IPS-NIHi7 (cell line): Measurements from ENCODE around the gene HRAS.
"Not testable (repeated sequence)": the region's sequence is repeated elsewhere in the genome, so short reads cannot be mapped to it uniquely, and the experiment has no call there.

Source experiments
- DNase-seq: peaks from one replicate; pipeline ENCODE4 v3.0.0; 2012; ENCODE audit warnings: mixed read lengths; ENCODE audit errors: extremely low spot score

The HRAS gene

GRCh38 chr11:534396-535209, 773 bp downstream of the HRAS start:
- DNase-seq = peak; percentile 46

DNA sequence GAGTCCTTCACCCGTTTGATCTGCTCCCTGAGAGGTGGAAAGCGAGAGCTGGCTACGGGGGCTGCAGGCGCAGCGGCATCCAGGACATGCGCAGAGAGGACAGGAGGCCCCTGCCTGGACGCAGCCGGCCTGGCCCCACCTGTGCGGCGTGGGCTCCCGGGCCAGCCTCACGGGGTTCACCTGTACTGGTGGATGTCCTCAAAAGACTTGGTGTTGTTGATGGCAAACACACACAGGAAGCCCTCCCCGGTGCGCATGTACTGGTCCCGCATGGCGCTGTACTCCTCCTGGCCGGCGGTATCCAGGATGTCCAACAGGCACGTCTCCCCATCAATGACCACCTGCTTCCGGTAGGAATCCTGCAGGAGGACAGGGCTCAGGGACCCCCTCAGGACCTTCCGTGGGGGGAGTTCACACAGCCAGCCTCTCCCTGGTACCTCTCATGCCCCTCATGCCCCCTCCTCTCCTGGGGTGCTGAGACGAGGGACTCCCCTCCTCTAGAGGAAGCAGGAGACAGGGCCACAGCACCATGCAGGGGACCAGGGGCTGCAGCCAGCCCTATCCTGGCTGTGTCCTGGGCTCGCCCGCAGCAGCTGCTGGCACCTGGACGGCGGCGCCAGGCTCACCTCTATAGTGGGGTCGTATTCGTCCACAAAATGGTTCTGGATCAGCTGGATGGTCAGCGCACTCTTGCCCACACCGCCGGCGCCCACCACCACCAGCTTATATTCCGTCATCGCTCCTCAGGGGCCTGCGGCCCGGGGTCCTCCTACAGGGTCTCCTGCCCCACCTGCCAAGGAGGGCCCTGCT, 1.6 kb downstream of the HRAS start:
- no peak for DNase-seq

DNA sequence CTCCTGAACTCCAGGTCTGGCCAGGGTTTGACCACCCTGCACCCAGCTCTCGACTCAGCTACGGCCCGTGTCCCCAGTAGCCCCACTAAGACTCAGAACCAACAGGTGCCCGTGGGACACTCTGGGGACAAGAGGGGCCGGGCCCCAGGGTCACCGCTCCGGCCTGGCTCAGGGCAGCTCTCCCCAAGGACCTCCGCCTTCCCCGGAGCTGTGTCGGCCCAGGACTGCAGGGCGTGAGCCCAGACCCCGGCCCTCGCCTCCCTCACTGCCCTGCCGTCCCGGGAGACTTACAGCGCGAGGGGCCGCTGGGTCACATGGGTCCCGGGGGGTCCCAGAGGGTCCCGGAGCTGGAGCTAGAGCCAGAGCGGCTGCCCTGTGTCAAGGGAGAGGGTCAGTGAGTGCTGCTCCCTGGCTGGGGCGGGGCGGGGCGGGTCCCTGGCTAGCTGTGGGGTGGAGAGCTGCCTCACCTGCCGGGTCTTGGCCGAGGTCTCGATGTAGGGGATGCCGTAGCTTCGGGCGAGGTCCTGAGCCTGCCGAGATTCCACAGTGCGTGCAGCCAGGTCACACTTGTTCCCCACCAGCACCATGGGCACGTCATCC, 2.3 kb downstream of the HRAS start:
- DNase-seq = no peak

- DNase-seq = no peak
Observed at GRCh38 chr11:532527-532985, 2.8 kb downstream of the HRAS start.

DNA sequence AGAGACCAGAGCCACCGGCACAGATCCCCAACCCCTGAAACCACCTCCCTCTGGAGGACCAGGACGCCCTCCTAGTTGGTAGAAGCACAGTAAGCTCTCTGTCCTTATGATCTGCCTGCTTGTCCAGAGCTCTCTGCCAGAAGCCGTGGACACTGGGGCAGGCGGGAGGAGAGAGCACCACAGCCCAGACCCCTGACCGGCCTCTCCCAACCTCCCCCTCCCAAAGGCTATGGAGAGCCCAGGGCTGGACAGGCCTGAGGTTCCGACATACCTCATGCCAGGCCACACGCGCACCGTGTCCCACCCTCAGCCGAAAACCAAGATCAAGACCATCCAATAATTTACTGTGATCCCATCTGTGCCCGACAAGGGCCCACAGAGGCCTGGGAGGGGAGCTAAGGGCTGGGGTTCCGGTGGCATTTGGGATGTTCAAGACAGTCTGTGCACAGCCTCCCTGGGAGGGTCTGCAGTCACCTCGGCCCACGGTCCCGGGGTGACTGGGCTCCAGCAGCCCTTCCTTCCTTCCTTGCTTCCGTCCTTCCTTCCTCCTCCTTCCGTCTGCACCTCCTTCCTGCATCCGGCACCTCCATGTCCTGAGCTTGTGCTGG, 3.4 kb downstream of the HRAS start:
- no peak for DNase-seq

- no peak for DNase-seq
Observed at GRCh38 chr11:530960-531831, 4.2 kb downstream of the HRAS start.

DNA sequence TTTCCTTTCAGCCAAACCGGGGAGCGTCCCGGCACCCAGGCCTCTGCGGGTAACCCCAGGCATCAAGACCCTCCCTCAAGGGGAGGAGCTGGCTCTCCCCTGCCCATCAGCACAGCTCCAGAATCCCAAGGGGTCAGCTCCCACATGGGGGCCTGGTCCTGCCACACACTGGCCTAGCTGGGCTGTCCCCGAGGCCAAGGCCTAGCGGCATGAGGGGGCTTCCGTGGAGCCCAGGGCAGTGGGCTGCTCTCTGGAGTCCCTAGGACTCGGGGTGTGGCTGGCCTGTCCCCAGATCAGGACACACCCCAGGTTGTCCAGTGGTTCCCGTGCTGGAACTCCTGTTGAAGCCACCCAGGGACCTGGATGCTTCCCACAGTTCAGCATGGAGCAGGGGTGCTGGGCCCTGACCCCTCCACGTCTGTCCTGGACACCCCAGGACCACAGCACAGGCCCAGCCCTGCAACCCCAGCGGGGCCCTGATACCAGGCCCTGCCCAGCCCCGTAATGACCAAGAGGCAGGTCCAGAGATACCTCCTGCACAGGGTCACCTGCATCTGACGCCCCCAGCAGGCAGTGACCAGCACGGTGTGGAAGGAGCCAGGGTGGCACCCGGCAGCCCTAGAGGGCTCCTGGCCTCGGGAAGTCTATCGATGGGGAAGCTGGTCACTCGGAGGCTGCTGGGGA, 5.5 kb downstream of the HRAS start:
- no peak for DNase-seq

- no peak for DNase-seq
Observed at GRCh38 chr11:528815-529727, 6.3 kb downstream of the HRAS start.

DNA sequence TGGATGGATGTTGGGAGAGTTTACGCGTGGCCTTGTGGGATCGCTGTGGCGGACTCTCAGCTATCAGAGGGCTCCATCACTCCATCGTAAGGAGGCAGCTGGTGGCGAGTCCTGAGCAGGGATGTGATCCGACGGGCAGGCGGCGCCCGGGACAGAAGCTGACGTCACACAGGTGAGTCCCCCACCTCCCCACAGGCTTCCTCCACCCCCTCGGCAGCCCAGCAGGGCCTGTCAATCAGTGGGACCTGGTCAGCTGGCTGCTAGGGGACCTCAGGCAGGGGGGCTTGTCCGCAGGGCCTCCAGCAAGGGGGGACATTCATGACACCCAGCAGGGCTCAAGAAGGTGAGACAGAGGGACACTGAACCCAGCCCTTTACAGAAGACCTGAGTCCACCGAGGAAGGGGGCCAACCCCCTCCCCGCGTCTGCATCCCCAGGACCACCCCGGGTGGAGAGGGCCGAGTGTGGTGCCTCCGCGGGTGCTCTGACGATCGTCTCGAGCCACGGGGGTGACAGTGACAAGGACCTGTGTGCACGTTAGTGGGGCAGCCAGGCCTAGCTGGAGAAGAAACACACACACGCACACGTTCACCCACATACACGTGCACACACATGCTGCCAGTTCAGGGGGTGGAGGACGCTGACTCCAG, 7.1 kb downstream of the HRAS start:
- no peak for DNase-seq

- no peak for DNase-seq
Observed at GRCh38 chr11:526192-526591, 9.2 kb downstream of the HRAS start.

- no peak for DNase-seq
Observed at GRCh38 chr11:521177-521688, 14.1 kb downstream of the HRAS start.

GRCh38 chr11:520428-521176, 14.8 kb downstream of the HRAS start:
- no peak for DNase-seq

GRCh38 chr11:518463-519202, 16.7 kb downstream of the HRAS start:
- DNase-seq = peak; percentile 91

- DNase-seq = not testable (repeated sequence)
Observed at GRCh38 chr11:516918-517685, 18.3 kb downstream of the HRAS start.

DNA sequence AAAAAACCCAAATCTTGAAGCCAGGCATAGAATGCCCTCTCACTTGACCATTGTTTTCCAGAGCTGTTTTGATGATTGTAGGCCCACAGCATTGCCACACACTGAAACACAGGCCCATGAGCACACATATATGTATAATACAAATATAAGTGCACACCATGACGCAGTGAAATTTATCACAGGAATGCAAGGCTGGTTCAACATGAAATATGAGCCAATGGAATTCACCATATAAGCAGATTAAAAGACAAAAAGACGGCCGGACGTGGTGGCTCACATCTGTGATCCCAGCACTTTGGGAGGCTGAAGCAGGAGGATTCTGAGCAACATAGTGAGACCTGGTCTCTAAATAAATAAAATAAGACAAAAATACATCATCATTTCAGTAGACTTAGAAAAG, 19.0 kb downstream of the HRAS start:
- no peak for DNase-seq

GRCh38 chr11:515131-515530, 20.2 kb downstream of the HRAS start:
- DNase-seq = no peak
